Measurements from ENCODE around the gene TSPAN17.

The TSPAN17 gene

GRCh38 chr5:176621661-176622079 lies 25.6 kb upstream of the TSPAN17 start:
- peak; percentile 76 for DNase-seq (ENCODE audit: low spot score)

GRCh38 chr5:176624142-176624541 lies 23.1 kb upstream of the TSPAN17 start:
- no peak for DNase-seq (ENCODE audit: low spot score)

GRCh38 chr5:176624938-176625337 lies 22.3 kb upstream of the TSPAN17 start:
- DNase-seq (ENCODE audit: low spot score), result no peak

- DNase-seq (ENCODE audit: low spot score), result no peak
These were observed 21.8 kb upstream of the TSPAN17 start for GRCh38 chr5:176625512-176625911.

- no peak for DNase-seq (ENCODE audit: low spot score)
These were observed 21.1 kb upstream of the TSPAN17 start for GRCh38 chr5:176625966-176626875.

GRCh38 chr5:176626876-176627236 lies 20.4 kb upstream of the TSPAN17 start:
- DNase-seq (ENCODE audit: low spot score), result no peak

GRCh38 chr5:176627582-176627981 lies 19.7 kb upstream of the TSPAN17 start:
- DNase-seq (ENCODE audit: low spot score), result no peak

- peak; percentile 70 for DNase-seq (ENCODE audit: low spot score)
These were observed 18.7 kb upstream of the TSPAN17 start for GRCh38 chr5:176628406-176629228.

GRCh38 chr5:176629317-176629852 lies 17.9 kb upstream of the TSPAN17 start:
- DNase-seq (ENCODE audit: low spot score), result no peak

- DNase-seq (ENCODE audit: low spot score), result peak; percentile 72
These were observed 17.2 kb upstream of the TSPAN17 start, which contains the start of the genes EIF4E1B and SNCB for GRCh38 chr5:176629853-176630680. Gene EIF4E1B, plus strand, starts transcription at chr5:176630675. Its CDS starts 12,113 bp downstream, at chr5:176642788. Gene SNCB, minus strand, starts transcription at chr5:176630534. Its CDS starts 880 bp downstream, at chr5:176629654.

GRCh38 chr5:176630681-176631222 lies 16.5 kb upstream of the TSPAN17 start:
- no peak for DNase-seq (ENCODE audit: low spot score)

GRCh38 chr5:176631383-176632200 lies 15.7 kb upstream of the TSPAN17 start:
- peak; percentile 85 for DNase-seq (ENCODE audit: low spot score)

- peak; percentile 95 for DNase-seq (ENCODE audit: low spot score)
These were observed 14.5 kb upstream of the TSPAN17 start for GRCh38 chr5:176632745-176633144.

- DNase-seq (ENCODE audit: low spot score), result no peak
These were observed 13.7 kb upstream of the TSPAN17 start for GRCh38 chr5:176633598-176633997.

- no peak for DNase-seq (ENCODE audit: low spot score)
These were observed 10.9 kb upstream of the TSPAN17 start for GRCh38 chr5:176636426-176636825.

GRCh38 chr5:176637556-176637955 lies 9.7 kb upstream of the TSPAN17 start:
- no peak for DNase-seq (ENCODE audit: low spot score)

GRCh38 chr5:176638437-176638836 lies 8.8 kb upstream of the TSPAN17 start:
- no peak for DNase-seq (ENCODE audit: low spot score)

- no peak for DNase-seq (ENCODE audit: low spot score)
These were observed 8.1 kb upstream of the TSPAN17 start for GRCh38 chr5:176639208-176639607.

- DNase-seq (ENCODE audit: low spot score), result peak; percentile 96
These were observed 7.3 kb upstream of the TSPAN17 start for GRCh38 chr5:176639981-176640380.

GRCh38 chr5:176640616-176641015 lies 6.7 kb upstream of the TSPAN17 start:
- no peak for DNase-seq (ENCODE audit: low spot score)

Measured in cerebellar cortex (tissue), 1 donor.